Mesenchymal stem cell (in vitro differentiated cells and primary cell): ENCODE results near the gene CKAP4.
A peak's percentile ranks its signal among the peaks of the same experiment; 100 is the strongest.

Experiments used
- DNase-seq: peaks from one replicate; pipeline ENCODE4 v3.0.0-alpha.2; 2013
- H2AFZ ChIP-seq: one replicate; pipeline ENCODE4 v1.6.1; 2013; ENCODE audit warnings: low read depth, mild to moderate bottlenecking, control low read depth, inconsistent platforms, low read length, moderate library complexity
- H2AK5ac ChIP-seq: 2 replicates; pipeline ENCODE4 v1.6.1; 2013; ENCODE audit warnings: low read length, moderate library complexity, mild to moderate bottlenecking, inconsistent platforms; ENCODE audit not compliant: severe bottlenecking
- H2BK120ac ChIP-seq: one replicate; pipeline ENCODE4 v1.6.1; 2013; ENCODE audit warnings: low read depth, mild to moderate bottlenecking, inconsistent platforms, low read length, moderate library complexity
- H2BK12ac ChIP-seq, 2 experiments: one replicate each; pipeline ENCODE4 v1.6.1; 2013; ENCODE audit warnings: inconsistent platforms in 2 of 2, low read length in 2 of 2, mild to moderate bottlenecking in 2 of 2, moderate library complexity in 2 of 2, control low read depth in 1 of 2
- H2BK15ac ChIP-seq: one replicate; pipeline ENCODE4 v1.6.1; 2013; ENCODE audit warnings: mild to moderate bottlenecking, low read depth, inconsistent platforms; ENCODE audit not compliant: poor library complexity, severe bottlenecking
- H2BK5ac ChIP-seq: 2 replicates; pipeline ENCODE4 v1.6.1; 2013; ENCODE audit warnings: low read depth, mild to moderate bottlenecking, low read length, control low read depth, inconsistent platforms; ENCODE audit not compliant: poor library complexity, severe bottlenecking
- H3K14ac ChIP-seq, 2 experiments: one replicate each; pipeline ENCODE4 v1.6.1; 2013; ENCODE audit warnings: inconsistent platforms in 2 of 2, low read length in 2 of 2, control low read depth in 1 of 2, mild to moderate bottlenecking in 1 of 2, moderate library complexity in 1 of 2
- H3K18ac ChIP-seq, 2 experiments: one replicate each; pipeline ENCODE4 v1.6.1; 2013; ENCODE audit warnings: inconsistent platforms in 2 of 2, low read length in 2 of 2, control low read depth in 1 of 2, low read depth in 1 of 2, mild to moderate bottlenecking in 1 of 2
- H3K23ac ChIP-seq, 2 experiments: one replicate each; pipeline ENCODE4 v1.6.1; 2013; ENCODE audit warnings: inconsistent platforms in 2 of 2, low read length in 2 of 2, mild to moderate bottlenecking in 2 of 2, moderate library complexity in 2 of 2, control low read depth in 1 of 2
- H3K27ac ChIP-seq: 2 replicates; pipeline ENCODE4 v1.5.1; 2013; ENCODE audit warnings: mild to moderate bottlenecking, moderate library complexity, low read length, control low read depth, inconsistent platforms; ENCODE audit not compliant: poor library complexity, severe bottlenecking
- H3K27me3 ChIP-seq, 2 experiments: 2 replicates each; pipeline versions ENCODE4 v1.6.1 to v1.7.0; 2013; ENCODE audit warnings: low read length in 2 of 2, mild to moderate bottlenecking in 2 of 2, moderate library complexity in 2 of 2, control low read depth in 1 of 2, inconsistent platforms in 1 of 2; ENCODE audit not compliant: control insufficient read depth in 1 of 2, insufficient read depth in 1 of 2
- H3K36me3 ChIP-seq, 2 experiments: 2 replicates each; pipeline versions ENCODE4 v1.6.1 to v1.7.0; 2013; ENCODE audit warnings: low read length in 2 of 2, control low read depth in 1 of 2, inconsistent platforms in 1 of 2, low read depth in 1 of 2, mild to moderate bottlenecking in 1 of 2; ENCODE audit not compliant: insufficient read depth in 2 of 2, control insufficient read depth in 1 of 2
- H3K4ac ChIP-seq, 2 experiments: one replicate each; pipeline ENCODE4 v1.6.1; 2013; ENCODE audit warnings: inconsistent platforms in 2 of 2, low read length in 2 of 2, mild to moderate bottlenecking in 2 of 2, moderate library complexity in 2 of 2, control low read depth in 1 of 2, low read depth in 1 of 2
- H3K4me1 ChIP-seq: 2 replicates; pipeline ENCODE4 v1.6.1; 2013; ENCODE audit warnings: low read depth, low read length, control low read depth; ENCODE audit not compliant: control insufficient read depth, insufficient read depth
- H3K4me2 ChIP-seq: 2 replicates; pipeline ENCODE4 v1.6.1; 2013; ENCODE audit warnings: low read length, mild to moderate bottlenecking, inconsistent platforms; ENCODE audit not compliant: poor library complexity, severe bottlenecking
- H3K4me3 ChIP-seq, 2 experiments: 2 replicates each; pipeline versions ENCODE4 v1.5.1 to v1.7.0; 2013; ENCODE audit warnings: low read length in 2 of 2, mild to moderate bottlenecking in 2 of 2, control low read depth in 1 of 2, low read depth in 1 of 2; ENCODE audit not compliant: insufficient read depth in 1 of 2
- H3K79me1 ChIP-seq: replicated peaks from 2 replicates; pipeline ENCODE4 v1.6.1; 2013; ENCODE audit warnings: mild to moderate bottlenecking, control low read depth, low read length, inconsistent platforms; ENCODE audit not compliant: poor library complexity, severe bottlenecking
- H3K9ac ChIP-seq: 2 replicates; pipeline ENCODE4 v1.7.0; 2013; ENCODE audit warnings: mild to moderate bottlenecking, low read length, moderate library complexity
- H3K9me3 ChIP-seq: 2 replicates; pipeline ENCODE4 v1.7.0; 2013; ENCODE audit warnings: mild to moderate bottlenecking, low read length; ENCODE audit not compliant: control insufficient read depth
- H4K8ac ChIP-seq: one replicate; pipeline ENCODE4 v1.6.1; 2013; ENCODE audit warnings: inconsistent platforms, mild to moderate bottlenecking, low read length, moderate library complexity
- H4K91ac ChIP-seq: one replicate; pipeline ENCODE4 v1.6.1; 2013; ENCODE audit warnings: mild to moderate bottlenecking, low read length, inconsistent platforms
- WGBS: methylation state at CpG from one replicate; pipeline ENCODE4 v1.1.7; 2013; ENCODE audit warnings: mixed read lengths; 5-methylcytosine and 5-hydroxymethylcytosine counted together

CKAP4 gene

GRCh38 chr12:106235770-106236169, 12.1 kb downstream of the CKAP4 start:
- Histone ChIP-seq H3K9me3 (peaks cover 3% of the 10 kb centered on the region), H4K8ac (no peak overlapping the region), H2BK15ac (no peak overlapping the region), H3K36me3 (peaks cover 30 to 52% of the 10 kb centered on the region in 2 experiments), H2BK12ac (no peak overlapping the region), H2BK5ac (no peak overlapping the region), H3K4ac (no peak overlapping the region), H3K9ac (no peak overlapping the region), H2AK5ac (no peak overlapping the region), H3K27me3 (no peaks in the 10 kb centered on the region), H3K27ac (no peak overlapping the region), H2BK120ac (no peak overlapping the region), H3K79me1 (peaks cover 30% of the 10 kb centered on the region), H3K4me1 (peaks cover 7% of the 10 kb centered on the region), H3K4me2 (no peak overlapping the region), H3K14ac (no peak overlapping the region), H2AFZ (no peak overlapping the region), H3K23ac (no peak overlapping the region), H3K18ac (no peak overlapping the region), H4K91ac (no peak overlapping the region), H3K4me3 (no peak overlapping the region)
- WGBS = 100% methylated on average over 1 of the region's 1 CpG
- DNase-seq = no peak

GRCh38 chr12:106234449-106234848, 13.4 kb downstream of the CKAP4 start:
- H3K27ac ChIP-seq = no peak overlapping the region
- no peak overlapping the region for H2AK5ac ChIP-seq
- no peak overlapping the region for H3K23ac ChIP-seq
- WGBS = 70% methylated on average over 3 of the region's 3 CpGs
- no peak overlapping the region for H3K4ac ChIP-seq
- no peak for DNase-seq
- H3K9ac ChIP-seq = no peak overlapping the region
- H3K79me1 ChIP-seq = peaks cover 20% of the 10 kb centered on the region
- no peak overlapping the region for H2BK120ac ChIP-seq
- no peak overlapping the region for H2BK5ac ChIP-seq
- H2AFZ ChIP-seq = no peak overlapping the region
- H3K27me3 ChIP-seq = no peaks in the 10 kb centered on the region
- H3K9me3 ChIP-seq = peaks cover 3% of the 10 kb centered on the region
- H4K91ac ChIP-seq = no peak overlapping the region
- H3K4me2 ChIP-seq = no peak overlapping the region
- H4K8ac ChIP-seq = no peak overlapping the region
- no peak overlapping the region for H3K18ac ChIP-seq
- H3K36me3 ChIP-seq = peaks cover 23 to 38% of the 10 kb centered on the region in 2 experiments
- H3K14ac ChIP-seq = peak overlapping the region in 1 of 2 experiments; percentile 68
- H2BK12ac ChIP-seq = no peak overlapping the region
- H3K4me3 ChIP-seq = no peak overlapping the region
- H2BK15ac ChIP-seq = no peak overlapping the region
- peaks cover 7% of the 10 kb centered on the region for H3K4me1 ChIP-seq

DNA sequence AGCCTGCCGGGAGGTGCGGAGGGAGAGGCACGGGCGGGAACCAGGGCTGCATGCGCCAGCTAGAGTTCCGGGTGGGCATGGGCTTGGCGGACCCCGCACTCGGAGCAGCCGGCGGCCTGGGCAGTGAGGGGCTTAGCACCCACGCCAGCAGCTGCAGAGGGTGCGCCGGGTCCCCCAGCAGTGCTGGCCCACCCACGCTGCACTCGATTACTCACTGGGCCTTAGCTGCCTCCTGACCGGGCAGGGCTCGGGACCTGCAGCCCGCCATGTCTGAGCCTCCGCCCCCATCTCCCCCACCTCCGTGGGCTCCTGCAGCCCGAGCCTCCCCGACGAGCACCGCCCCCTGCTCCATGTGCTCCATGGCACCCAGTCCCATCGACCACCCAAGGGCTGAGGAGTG, 14.8 kb downstream of the CKAP4 start:
- Histone ChIP-seq H3K4me1 (peaks cover 9% of the 10 kb centered on the region), H3K9me3 (peaks cover 3% of the 10 kb centered on the region), H3K79me1 (peaks cover 9% of the 10 kb centered on the region), H4K91ac (peak overlapping the region; percentile 28), H3K23ac (no peak overlapping the region), H2BK15ac (no peak overlapping the region), H3K9ac (no peak overlapping the region), H2AFZ (no peak overlapping the region), H2BK120ac (no peak overlapping the region), H2AK5ac (no peak overlapping the region), H2BK12ac (no peak overlapping the region), H2BK5ac (no peak overlapping the region), H3K4ac (no peak overlapping the region), H3K4me2 (no peak overlapping the region), H3K36me3 (peaks cover 13 to 24% of the 10 kb centered on the region in 2 experiments), H3K27ac (no peak overlapping the region), H4K8ac (no peak overlapping the region), H3K18ac (no peak overlapping the region), H3K27me3 (no peaks in the 10 kb centered on the region), H3K14ac (no peak overlapping the region), H3K4me3 (no peak overlapping the region)
- WGBS = 99% methylated on average over 26 of the region's 26 CpGs
- no peak for DNase-seq

- peaks cover 3% of the 10 kb centered on the region for H3K9me3 ChIP-seq
- H3K14ac ChIP-seq = no peak overlapping the region
- no peak overlapping the region for H3K4ac ChIP-seq
- H3K36me3 ChIP-seq = peaks cover 0 to 5% of the 10 kb centered on the region in 2 experiments
- H2BK120ac ChIP-seq = no peak overlapping the region
- WGBS = 89% methylated on average over 12 of the region's 12 CpGs
- no peak overlapping the region for H2BK12ac ChIP-seq
- H3K23ac ChIP-seq = no peak overlapping the region
- DNase-seq = no peak
- no peak overlapping the region for H2BK15ac ChIP-seq
- H3K9ac ChIP-seq = no peak overlapping the region
- no peak overlapping the region for H4K8ac ChIP-seq
- H3K4me2 ChIP-seq = no peak overlapping the region
- no peak overlapping the region for H3K18ac ChIP-seq
- no peaks in the 10 kb centered on the region for H3K27me3 ChIP-seq
- no peak overlapping the region for H2AK5ac ChIP-seq
- no peak overlapping the region for H2BK5ac ChIP-seq
- no peak overlapping the region for H4K91ac ChIP-seq
- no peak overlapping the region for H3K27ac ChIP-seq
- no peak overlapping the region for H3K4me3 ChIP-seq
- H2AFZ ChIP-seq = no peak overlapping the region
- peaks cover 5% of the 10 kb centered on the region for H3K4me1 ChIP-seq
- H3K79me1 ChIP-seq = no peaks in the 10 kb centered on the region
Observed at GRCh38 chr12:106229036-106229591, 18.7 kb downstream of the CKAP4 start.
